SK-N-SH (cell line): ENCODE data around the gene CLK4.

Source experiments
- CTCF ChIP-seq: fragments of 200-600 bp; sonication (generic); IDR thresholded peaks from 2 replicates; pipeline ENCODE4 v1.6.1; 2017; ENCODE audit warnings: antibody characterized with exemption, mild to moderate bottlenecking, moderate library complexity
- ELF1 ChIP-seq: IDR thresholded peaks from 2 replicates; pipeline ENCODE4 v1.4.0; 2012
- JUND ChIP-seq: IDR thresholded peaks from 2 replicates; pipeline ENCODE4 v1.4.0; 2012
- MAX ChIP-seq: IDR thresholded peaks from 2 replicates; pipeline ENCODE4 v1.4.0; 2012; ENCODE audit warnings: low read depth
- TEAD4 ChIP-seq: IDR thresholded peaks from 2 replicates; pipeline ENCODE4 v1.4.0; 2012; ENCODE audit warnings: mild to moderate bottlenecking, borderline replicate concordance; ENCODE audit not compliant: insufficient read depth
- USF1 ChIP-seq: IDR thresholded peaks from 2 replicates; pipeline ENCODE4 v1.4.0; 2012; ENCODE audit warnings: low read depth, borderline replicate concordance

GRCh38 chr5:178619390-178619789 lies 7.5 kb downstream of the CLK4 start:
- TF ChIP-seq CTCF, result no peak
- no peak for TF ChIP-seq ELF1
- no peak for TF ChIP-seq TEAD4
- no peak for TF ChIP-seq JUND
- no peak for TF ChIP-seq USF1
- no peak for TF ChIP-seq MAX
